Thoracic aorta (tissue), 2 donors: Measurements from ENCODE around the gene MAPK14. TPM values are rescaled to one million over a fixed set of nuclear protein-coding genes. Genes with fewer than 3 reads are reported as not detected.

Experiments
- ATAC-seq: fragments of 150-250 bp; one replicate; pipeline ENCODE4 v1.8.0; 2017; ENCODE audit warnings: low read depth; ENCODE audit not compliant: insufficient number of reproducible peaks, low FRiP score
- DNase-seq: peaks from one replicate; pipeline ENCODE4 v3.0.0-alpha.2; 2020; ENCODE audit warnings: low spot score
- H3K27ac ChIP-seq, 2 donors: fragments of 200-600 bp; sonication (generic); 1 replicate in 1 of 2; 2 replicates in 1 of 2; pipeline ENCODE4 v1.5.1; 2016; ENCODE audit warnings: mild to moderate bottlenecking in 2 of 2, moderate library complexity in 2 of 2
- H3K27me3 ChIP-seq: fragments of 200-600 bp; sonication (generic); replicated peaks from 2 replicates; pipeline ENCODE4 v1.6.0; 2016; ENCODE audit warnings: mild to moderate bottlenecking; ENCODE audit not compliant: insufficient read depth
- H3K36me3 ChIP-seq: fragments of 200-600 bp; sonication (generic); one replicate; pipeline ENCODE4 v1.5.1; 2016
- H3K4me1 ChIP-seq, 2 donors: fragments of 200-600 bp; sonication (generic); 1 replicate in 1 of 2; 2 replicates in 1 of 2; pipeline versions ENCODE4 v1.5.1 to v1.6.0; 2016; ENCODE audit warnings: low read depth in 2 of 2, mild to moderate bottlenecking in 1 of 2; ENCODE audit not compliant: control insufficient read depth in 1 of 2
- H3K4me3 ChIP-seq: fragments of 200-600 bp; sonication (generic); 2 replicates; pipeline ENCODE4 v1.5.1; 2016; ENCODE audit warnings: mild to moderate bottlenecking
- H3K9me3 ChIP-seq: fragments of 200-600 bp; sonication (generic); 2 replicates; pipeline ENCODE4 v1.5.1; 2016
- total RNA-seq, 2 donors: library from RNA; depleted of rRNA; stranded (reverse); fragments of >200 nt; gene quantifications; one replicate each; pipeline versions ENCODE4 v1.1.0 to v1.2.3, GENCODE V29; 2016
- TF ChIP-seq, protein P1 (sequence below): fragments of 200-600 bp; sonication (generic); IDR thresholded peaks from one replicate; pipeline ENCODE4 v1.5.1; 2019; ENCODE audit warnings: antibody characterized with exemption

Gene MAPK14
- total RNA-seq, 2 donors from 2014 or later, result 61.9 to 106 TPM

DNA sequence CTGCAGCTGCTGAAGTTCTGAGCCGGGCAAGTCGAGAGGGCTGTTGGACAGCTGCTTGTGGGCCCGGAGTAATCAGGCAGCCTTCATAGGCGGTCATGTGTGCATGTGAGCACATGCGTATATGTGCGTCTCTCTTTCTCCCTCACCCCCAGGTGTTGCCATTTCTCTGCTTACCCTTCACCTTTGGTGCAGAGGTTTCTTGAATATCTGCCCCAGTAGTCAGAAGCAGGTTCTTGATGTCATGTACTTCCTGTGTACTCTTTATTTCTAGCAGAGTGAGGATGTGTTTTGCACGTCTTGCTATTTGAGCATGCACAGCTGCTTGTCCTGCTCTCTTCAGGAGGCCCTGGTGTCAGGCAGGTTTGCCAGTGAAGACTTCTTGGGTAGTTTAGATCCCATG lies 81.5 kb downstream of the MAPK14 start:
- TF ChIP-seq, protein P1, sequence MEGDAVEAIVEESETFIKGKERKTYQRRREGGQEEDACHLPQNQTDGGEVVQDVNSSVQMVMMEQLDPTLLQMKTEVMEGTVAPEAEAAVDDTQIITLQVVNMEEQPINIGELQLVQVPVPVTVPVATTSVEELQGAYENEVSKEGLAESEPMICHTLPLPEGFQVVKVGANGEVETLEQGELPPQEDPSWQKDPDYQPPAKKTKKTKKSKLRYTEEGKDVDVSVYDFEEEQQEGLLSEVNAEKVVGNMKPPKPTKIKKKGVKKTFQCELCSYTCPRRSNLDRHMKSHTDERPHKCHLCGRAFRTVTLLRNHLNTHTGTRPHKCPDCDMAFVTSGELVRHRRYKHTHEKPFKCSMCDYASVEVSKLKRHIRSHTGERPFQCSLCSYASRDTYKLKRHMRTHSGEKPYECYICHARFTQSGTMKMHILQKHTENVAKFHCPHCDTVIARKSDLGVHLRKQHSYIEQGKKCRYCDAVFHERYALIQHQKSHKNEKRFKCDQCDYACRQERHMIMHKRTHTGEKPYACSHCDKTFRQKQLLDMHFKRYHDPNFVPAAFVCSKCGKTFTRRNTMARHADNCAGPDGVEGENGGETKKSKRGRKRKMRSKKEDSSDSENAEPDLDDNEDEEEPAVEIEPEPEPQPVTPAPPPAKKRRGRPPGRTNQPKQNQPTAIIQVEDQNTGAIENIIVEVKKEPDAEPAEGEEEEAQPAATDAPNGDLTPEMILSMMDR, result no peak
- no peak overlapping the region for H3K4me3 ChIP-seq
- H3K9me3 ChIP-seq, result no peaks in the 10 kb centered on the region
- no peaks in the 10 kb centered on the region for H3K27me3 ChIP-seq
- ATAC-seq (no peak), DNase-seq (no peak)
- H3K36me3 ChIP-seq, result peaks cover 29% of the 10 kb centered on the region
- H3K4me1 ChIP-seq, result no peaks in the 10 kb centered on the region
- no peak overlapping the region for H3K27ac ChIP-seq

DNA sequence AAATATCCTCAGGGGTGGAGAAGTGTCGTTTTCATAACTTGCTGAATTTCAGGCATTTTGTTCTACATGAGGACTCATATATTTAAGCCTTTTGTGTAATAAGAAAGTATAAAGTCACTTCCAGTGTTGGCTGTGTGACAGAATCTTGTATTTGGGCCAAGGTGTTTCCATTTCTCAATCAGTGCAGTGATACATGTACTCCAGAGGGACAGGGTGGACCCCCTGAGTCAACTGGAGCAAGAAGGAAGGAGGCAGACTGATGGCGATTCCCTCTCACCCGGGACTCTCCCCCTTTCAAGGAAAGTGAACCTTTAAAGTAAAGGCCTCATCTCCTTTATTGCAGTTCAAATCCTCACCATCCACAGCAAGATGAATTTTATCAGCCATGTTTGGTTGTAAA lies 82.4 kb downstream of the MAPK14 start:
- Histone ChIP-seq H3K27ac (no peak overlapping the region), H3K4me3 (no peak overlapping the region), H3K4me1 (no peaks in the 10 kb centered on the region), H3K27me3 (no peaks in the 10 kb centered on the region), H3K36me3 (peaks cover 25% of the 10 kb centered on the region), H3K9me3 (no peaks in the 10 kb centered on the region)
- TF ChIP-seq, protein P1, result no peak
- DNase-seq, result no peak
- no peak for ATAC-seq

DNA sequence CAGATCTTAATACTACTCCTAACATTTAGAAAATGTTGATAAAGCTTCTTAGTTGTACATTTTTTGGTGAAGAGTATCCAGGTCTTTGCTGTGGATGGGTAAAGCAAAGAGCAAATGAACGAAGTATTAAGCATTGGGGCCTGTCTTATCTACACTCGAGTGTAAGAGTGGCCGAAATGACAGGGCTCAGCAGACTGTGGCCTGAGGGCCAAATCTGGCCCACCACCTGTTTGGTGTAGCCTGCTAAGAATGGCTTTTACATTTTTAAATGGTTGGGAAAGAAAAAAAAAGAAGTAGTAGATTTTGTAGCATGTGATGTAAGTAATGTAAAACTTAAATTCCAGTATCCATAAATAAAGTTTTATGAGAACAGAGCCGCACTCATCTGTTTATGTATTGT lies 83.3 kb downstream of the MAPK14 start:
- TF ChIP-seq, protein P1, result no peak
- peaks cover 25% of the 10 kb centered on the region for H3K36me3 ChIP-seq
- H3K27me3 ChIP-seq, result no peaks in the 10 kb centered on the region
- no peak overlapping the region for H3K4me3 ChIP-seq
- no peaks in the 10 kb centered on the region for H3K9me3 ChIP-seq
- DNase-seq, result no peak
- no peak overlapping the region for H3K27ac ChIP-seq
- no peaks in the 10 kb centered on the region for H3K4me1 ChIP-seq
- no peak for ATAC-seq

DNA sequence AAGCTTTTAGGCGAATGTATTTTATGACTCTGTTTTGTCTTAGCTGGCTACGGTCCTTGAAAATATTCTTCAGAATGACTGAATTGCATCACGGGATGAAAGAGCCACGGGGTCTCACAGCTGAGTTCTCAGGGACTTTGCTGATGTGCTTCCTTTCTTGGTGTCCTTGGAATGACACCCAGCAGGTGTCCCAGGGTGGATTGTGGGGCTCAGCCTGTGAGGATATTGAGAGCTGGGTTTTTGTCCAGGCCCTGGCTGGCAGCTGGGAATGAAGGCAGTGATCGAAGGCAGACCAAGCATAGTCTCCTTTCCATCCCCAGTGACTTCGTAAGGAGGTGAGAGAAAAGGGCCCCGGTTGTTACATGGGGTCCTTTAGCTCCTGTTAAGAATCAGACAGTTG lies 83.9 kb downstream of the MAPK14 start:
- DNase-seq, result no peak
- no peak for ATAC-seq
- Histone ChIP-seq H3K9me3 (no peaks in the 10 kb centered on the region), H3K27me3 (no peaks in the 10 kb centered on the region), H3K27ac (no peak overlapping the region), H3K4me1 (no peaks in the 10 kb centered on the region), H3K36me3 (peaks cover 25% of the 10 kb centered on the region), H3K4me3 (no peak overlapping the region)
- TF ChIP-seq, protein P1, result no peak

DNA sequence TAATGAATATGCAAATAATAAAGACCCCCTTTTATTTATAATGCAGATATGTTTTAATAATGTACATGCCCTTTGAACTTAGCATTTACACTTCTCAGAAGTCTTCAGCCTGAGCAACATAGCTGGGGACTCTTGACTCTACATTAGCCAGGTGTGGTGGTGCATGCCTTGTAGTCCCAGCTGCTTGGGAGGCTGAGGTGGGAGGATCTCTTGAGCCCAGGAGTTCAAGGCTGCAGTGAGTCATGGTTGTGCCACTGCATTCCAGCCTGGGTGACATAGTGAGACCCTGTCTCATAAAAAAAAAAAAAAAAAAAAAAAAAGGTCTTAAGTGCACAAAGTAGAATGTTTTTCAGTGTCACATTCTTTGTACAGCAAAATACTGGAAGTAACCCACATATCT lies 85.4 kb downstream of the MAPK14 start:
- Histone ChIP-seq H3K9me3 (no peaks in the 10 kb centered on the region), H3K4me3 (no peak overlapping the region), H3K4me1 (no peaks in the 10 kb centered on the region), H3K27me3 (no peaks in the 10 kb centered on the region), H3K36me3 (peaks cover 16% of the 10 kb centered on the region), H3K27ac (no peak overlapping the region)
- DNase-seq (no peak), ATAC-seq (no peak)
- TF ChIP-seq, protein P1, result no peak
